HL-60 (cell line): ENCODE data around the gene BNC1.

Experiments used
- DNase-seq, 2 experiments: peaks; one replicate each; pipeline ENCODE4 v3.0.0-alpha.2; 2010 to 2020; ENCODE audit warnings: low read depth in 1 of 2, low spot score in 1 of 2
- H3K27ac ChIP-seq: fragments of 250-450 bp; sonication (Bioruptor Pico); replicated peaks from 2 replicates; pipeline ENCODE4 v1.5.1; 2020; ENCODE audit warnings: mild to moderate bottlenecking, moderate library complexity
- H3K27me3 ChIP-seq: fragments of 250-450 bp; sonication (Bioruptor Pico); 2 replicates; pipeline ENCODE4 v1.5.1; 2021; ENCODE audit warnings: mild to moderate bottlenecking, moderate library complexity; ENCODE audit not compliant: insufficient read depth, poor library complexity, severe bottlenecking
- H3K4me3 ChIP-seq: replicated peaks from 2 replicates; pipeline ENCODE4 v1.5.1; 2011; ENCODE audit warnings: mild to moderate bottlenecking, control low read depth, low read length; ENCODE audit not compliant: insufficient read depth
- GABPA ChIP-seq: IDR thresholded peaks from 2 replicates; pipeline ENCODE4 v1.6.1; 2012; ENCODE audit warnings: low read depth
- POLR2AphosphoS5 ChIP-seq: IDR thresholded peaks from 2 replicates; pipeline ENCODE4 v1.6.1; 2012; ENCODE audit warnings: low read depth
- SPI1 ChIP-seq: IDR thresholded peaks from 2 replicates; pipeline ENCODE4 v1.6.1; 2012; ENCODE audit warnings: low read depth, mild to moderate bottlenecking, borderline replicate concordance
- TF ChIP-seq, protein P1 (sequence below): IDR thresholded peaks from 2 replicates; pipeline ENCODE4 v1.6.1; 2012; ENCODE audit warnings: low read depth; ENCODE audit not compliant: insufficient replicate concordance
- TF ChIP-seq, protein P2 (sequence below): IDR thresholded peaks from one replicate; pipeline ENCODE4 v1.5.1; 2011; ENCODE audit warnings: low read length, control low read depth, inconsistent platforms; ENCODE audit not compliant: insufficient read depth

Gene BNC1

DNA sequence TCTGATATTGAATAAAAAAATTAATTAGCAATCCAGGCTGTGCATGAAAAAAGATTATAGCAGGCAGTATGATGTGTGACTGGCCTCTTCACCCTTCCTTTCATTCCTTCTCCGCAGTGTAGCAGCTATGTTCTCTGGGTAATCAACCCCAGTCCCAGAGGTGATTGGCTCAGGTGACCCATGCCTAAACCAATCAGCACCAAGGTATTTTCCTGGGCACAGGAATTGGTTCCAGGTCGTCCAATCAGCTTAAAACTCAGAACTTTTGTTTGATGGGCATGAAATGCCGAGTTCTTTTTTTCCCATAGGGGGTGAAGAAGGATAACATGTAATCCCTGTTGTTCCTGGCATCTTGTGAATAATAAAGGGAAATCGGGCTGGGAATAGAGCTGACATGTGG, 5.8 kb upstream of the BNC1 start:
- Histone ChIP-seq H3K27me3 (peaks cover 15% of the 10 kb centered on the region), H3K27ac (no peak overlapping the region), H3K4me3 (no peak overlapping the region)
- TF ChIP-seq GABPA (no peak), SPI1 (no peak), POLR2AphosphoS5 (no peak)
- TF ChIP-seq, protein P1, sequence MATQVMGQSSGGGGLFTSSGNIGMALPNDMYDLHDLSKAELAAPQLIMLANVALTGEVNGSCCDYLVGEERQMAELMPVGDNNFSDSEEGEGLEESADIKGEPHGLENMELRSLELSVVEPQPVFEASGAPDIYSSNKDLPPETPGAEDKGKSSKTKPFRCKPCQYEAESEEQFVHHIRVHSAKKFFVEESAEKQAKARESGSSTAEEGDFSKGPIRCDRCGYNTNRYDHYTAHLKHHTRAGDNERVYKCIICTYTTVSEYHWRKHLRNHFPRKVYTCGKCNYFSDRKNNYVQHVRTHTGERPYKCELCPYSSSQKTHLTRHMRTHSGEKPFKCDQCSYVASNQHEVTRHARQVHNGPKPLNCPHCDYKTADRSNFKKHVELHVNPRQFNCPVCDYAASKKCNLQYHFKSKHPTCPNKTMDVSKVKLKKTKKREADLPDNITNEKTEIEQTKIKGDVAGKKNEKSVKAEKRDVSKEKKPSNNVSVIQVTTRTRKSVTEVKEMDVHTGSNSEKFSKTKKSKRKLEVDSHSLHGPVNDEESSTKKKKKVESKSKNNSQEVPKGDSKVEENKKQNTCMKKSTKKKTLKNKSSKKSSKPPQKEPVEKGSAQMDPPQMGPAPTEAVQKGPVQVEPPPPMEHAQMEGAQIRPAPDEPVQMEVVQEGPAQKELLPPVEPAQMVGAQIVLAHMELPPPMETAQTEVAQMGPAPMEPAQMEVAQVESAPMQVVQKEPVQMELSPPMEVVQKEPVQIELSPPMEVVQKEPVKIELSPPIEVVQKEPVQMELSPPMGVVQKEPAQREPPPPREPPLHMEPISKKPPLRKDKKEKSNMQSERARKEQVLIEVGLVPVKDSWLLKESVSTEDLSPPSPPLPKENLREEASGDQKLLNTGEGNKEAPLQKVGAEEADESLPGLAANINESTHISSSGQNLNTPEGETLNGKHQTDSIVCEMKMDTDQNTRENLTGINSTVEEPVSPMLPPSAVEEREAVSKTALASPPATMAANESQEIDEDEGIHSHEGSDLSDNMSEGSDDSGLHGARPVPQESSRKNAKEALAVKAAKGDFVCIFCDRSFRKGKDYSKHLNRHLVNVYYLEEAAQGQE, result no peak
- TF ChIP-seq, protein P2, sequence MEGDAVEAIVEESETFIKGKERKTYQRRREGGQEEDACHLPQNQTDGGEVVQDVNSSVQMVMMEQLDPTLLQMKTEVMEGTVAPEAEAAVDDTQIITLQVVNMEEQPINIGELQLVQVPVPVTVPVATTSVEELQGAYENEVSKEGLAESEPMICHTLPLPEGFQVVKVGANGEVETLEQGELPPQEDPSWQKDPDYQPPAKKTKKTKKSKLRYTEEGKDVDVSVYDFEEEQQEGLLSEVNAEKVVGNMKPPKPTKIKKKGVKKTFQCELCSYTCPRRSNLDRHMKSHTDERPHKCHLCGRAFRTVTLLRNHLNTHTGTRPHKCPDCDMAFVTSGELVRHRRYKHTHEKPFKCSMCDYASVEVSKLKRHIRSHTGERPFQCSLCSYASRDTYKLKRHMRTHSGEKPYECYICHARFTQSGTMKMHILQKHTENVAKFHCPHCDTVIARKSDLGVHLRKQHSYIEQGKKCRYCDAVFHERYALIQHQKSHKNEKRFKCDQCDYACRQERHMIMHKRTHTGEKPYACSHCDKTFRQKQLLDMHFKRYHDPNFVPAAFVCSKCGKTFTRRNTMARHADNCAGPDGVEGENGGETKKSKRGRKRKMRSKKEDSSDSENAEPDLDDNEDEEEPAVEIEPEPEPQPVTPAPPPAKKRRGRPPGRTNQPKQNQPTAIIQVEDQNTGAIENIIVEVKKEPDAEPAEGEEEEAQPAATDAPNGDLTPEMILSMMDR, result no peak
- no peak for DNase-seq

DNA sequence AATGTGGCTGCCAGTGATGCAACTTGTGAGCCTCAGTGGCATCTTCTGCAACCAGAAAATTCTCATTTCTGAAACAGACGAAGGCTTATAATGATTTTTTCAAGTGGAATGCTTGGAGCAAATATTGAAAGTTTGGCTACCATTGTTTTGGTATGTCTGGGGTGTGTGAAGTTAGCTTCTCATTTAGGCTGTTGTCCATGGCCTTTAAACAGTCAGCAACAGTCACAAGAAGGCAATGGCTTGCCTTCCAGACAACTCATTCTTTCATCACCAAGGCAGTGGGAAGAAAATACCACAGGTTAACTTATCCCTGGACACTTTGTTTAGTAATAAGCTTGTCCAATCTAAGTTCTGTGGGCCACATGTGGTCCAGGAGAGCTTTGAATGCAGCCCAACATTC, 4.7 kb upstream of the BNC1 start:
- Histone ChIP-seq H3K27me3 (peaks cover 21% of the 10 kb centered on the region), H3K4me3 (no peak overlapping the region), H3K27ac (no peak overlapping the region)
- TF ChIP-seq, protein P1, result no peak
- TF ChIP-seq SPI1 (no peak), POLR2AphosphoS5 (no peak), GABPA (no peak)
- TF ChIP-seq, protein P2, result no peak
- DNase-seq, result no peak

DNA sequence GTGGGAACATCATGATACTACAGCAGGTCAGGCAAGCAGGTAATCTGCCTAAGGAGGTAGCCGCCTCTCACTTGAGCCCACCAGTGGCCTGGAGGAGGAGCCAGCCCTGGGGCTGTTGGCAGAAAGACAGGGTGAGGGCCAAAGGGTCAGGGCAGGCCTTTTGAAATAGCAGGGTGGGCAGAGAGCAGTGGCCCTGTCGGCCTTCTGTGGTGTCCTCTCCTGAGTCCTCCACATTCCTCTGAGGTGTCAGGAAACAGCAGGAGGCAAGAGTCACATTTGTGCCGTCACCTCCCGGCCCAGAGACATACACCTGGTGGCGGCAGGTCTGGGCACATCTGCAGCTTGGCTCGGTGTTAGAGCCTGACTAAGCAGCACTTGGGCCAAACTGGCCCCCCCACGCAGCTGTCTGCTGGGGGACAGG, 3.9 kb upstream of the BNC1 start:
- Histone ChIP-seq H3K27ac (no peak overlapping the region), H3K4me3 (no peak overlapping the region), H3K27me3 (peaks cover 28% of the 10 kb centered on the region)
- TF ChIP-seq, protein P1, result no peak
- TF ChIP-seq, protein P2, result no peak
- TF ChIP-seq POLR2AphosphoS5 (no peak), GABPA (no peak)
- DNase-seq, result no peak
